ENCODE results near the gene CCDC88A.

DNA sequence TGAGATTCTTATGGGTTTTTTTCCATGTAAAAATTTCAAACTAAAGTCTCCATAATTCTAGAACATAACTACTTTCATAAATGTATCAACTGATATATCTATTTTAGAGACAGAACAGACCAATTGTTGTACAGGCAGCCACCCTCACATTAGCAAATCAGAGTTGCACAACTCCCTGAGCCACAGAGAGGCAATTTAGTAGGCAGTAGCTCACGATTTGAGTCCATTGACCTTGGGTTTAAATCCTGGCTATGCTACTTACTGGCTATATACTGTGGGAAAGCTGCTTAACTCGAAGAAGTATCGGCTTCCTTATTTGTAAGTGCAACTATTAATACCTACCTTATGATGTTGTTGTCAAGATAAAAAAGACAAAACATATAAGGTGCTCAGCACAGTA, 166.8 kb downstream of the CCDC88A start:
- TF ChIP-seq CTCF (conservative IDR thresholded peaks at IDR 0.05): no peak
- no peak for TF ChIP-seq ZFX (IDR thresholded peaks at IDR 0.05)
